Urothelium cell line (cell line): ENCODE results near the gene TRIM2.

ENCODE experiments used
- DNase-seq: peaks from one replicate; pipeline ENCODE4 v3.0.0; 2011; ENCODE audit warnings: low spot score, mixed read lengths
- FAIRE-seq: peaks from 2 replicates; lab custom pipeline; 2011; peaks lifted over from hg19 to GRCh38; lab: Jason Lieb, UNC

Gene TRIM2

DNA sequence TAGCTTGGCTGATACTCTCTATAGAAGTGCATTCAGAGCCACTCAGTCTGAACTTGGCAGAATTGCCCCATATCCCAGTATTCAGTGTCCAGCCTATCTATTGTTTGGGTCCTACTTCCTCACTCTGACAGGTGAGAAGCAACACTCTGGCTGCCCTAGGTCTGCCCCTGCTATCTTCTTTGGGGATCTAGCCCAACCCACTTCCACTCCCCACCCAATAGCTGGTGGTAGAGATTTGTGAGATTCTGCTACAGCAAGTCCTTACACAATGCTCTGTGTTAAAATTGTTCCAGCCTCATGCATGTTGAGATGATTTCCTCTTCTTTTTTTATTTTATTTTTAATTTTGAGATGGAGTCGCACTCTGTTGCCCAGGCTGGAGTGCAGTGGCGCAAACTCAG lies 67.6 kb downstream of the TRIM2 start:
- no peak for DNase-seq
- no peak for FAIRE-seq

DNA sequence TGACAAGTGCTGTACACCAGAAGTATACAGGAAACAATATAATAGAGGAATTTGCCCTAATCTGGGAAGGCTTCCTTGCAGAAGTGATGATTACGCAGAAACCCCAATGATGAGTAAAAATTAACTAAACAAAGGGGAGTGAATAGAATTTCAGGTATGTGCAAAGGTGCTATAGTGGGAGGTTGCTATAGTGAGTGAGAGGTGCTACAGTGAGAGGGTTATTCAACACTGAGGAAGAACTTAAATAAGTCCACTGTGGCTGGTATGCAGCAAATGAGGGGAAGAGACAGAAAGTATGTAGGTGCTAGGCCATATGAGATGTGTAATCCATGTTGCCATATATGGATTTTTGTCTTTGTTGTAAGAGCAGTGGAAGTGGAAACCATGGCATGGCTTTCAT lies 69.5 kb downstream of the TRIM2 start:
- FAIRE-seq: no peak
- no peak for DNase-seq

DNA sequence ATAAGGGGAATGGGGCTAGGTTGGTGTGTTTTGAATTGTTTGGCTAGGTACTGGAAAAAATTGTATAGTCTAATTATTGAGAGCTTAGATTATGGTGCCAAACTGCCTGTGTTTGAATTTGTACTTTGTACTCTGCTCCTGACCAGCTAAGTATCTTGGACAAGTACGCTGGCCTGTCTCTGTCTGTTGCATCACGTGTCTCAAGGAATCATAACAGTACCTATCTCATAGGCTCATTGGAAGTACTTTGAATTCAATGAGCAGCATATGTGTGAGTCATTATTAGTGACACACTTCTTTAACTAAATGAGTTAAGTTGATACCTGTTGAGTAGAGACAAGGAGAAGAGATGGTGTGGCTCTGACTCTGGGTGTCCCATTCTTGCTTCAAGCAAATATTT lies 70.7 kb downstream of the TRIM2 start:
- DNase-seq (no peak), FAIRE-seq (no peak)

DNA sequence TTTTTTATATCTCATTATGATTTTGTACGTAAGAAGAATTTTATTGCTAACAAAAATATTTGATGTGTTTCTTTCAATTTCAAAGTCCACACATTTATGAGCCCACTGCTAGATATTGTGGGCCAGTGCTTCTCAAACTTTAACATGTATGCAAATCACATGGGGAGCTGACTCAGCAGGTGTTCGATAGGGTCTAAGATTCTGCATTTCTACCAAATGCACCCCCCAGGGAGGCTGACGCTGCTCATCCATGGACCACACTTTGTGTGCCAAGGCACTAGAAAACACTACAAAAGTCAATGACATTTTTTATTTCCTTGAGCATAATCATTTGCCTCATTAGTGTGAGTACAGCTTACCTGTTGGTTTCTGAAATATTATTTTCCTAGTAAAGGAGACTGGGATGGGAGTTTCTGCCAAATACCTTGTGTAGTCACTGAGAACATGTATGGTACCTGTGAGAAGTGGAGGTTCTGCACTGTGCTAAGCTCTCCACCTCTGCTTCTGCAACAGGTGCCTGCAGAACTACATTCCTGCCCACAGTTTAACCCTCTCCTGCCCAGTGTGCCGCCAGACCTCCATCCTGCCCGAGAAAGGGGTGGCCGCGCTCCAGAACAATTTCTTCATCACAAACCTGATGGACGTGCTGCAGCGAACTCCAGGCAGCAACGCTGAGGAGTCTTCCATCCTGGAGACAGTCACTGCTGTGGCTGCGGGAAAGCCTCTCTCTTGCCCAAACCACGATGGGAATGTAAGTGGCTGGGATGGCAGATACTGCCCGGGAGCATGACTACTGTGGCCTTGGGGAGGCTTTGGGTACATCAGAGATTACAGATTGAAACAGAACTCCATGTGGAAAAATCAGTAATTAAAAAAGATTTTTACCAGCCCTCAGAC lies 71.4 kb downstream of the TRIM2 start:
- FAIRE-seq (no peak), DNase-seq (no peak)

DNA sequence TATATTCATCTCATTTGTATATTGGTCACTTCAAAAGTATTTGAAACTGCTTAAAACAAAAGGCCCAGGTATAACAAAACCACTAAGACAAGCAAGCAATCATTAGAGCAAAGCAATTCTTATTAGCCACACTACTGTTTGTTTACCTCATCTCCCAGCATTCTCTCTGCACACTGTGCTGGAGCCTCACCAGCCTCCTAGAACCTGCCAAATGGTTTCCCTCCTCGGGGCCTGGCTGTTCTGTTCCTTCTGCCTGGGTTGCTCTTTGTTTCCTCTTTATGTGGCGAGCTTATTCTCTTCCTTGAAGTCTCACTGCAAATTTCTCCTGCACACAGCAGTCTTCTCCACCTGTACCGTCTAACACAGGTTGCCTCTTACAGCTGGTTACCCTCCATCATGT lies 72.7 kb downstream of the TRIM2 start:
- FAIRE-seq: no peak
- no peak for DNase-seq

DNA sequence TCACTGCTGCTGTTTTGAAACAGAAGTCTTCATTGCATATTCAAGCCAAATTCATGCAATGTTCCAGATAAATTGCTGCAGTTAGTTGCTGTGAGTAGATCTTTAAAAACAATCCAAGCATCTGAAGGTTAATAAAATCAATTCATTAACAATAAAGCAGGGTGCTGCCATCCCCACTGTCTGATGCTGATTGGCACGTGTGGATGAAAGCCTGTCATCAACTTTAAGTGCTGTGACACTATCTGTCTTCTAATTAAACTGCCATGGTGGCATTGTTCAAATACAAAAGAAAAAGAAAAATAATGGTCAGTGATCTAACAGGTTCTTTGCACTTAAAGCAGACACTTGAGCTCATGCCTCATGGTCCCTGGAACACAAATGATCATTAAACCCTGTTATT lies 77.2 kb downstream of the TRIM2 start:
- FAIRE-seq (no peak), DNase-seq (no peak)

DNA sequence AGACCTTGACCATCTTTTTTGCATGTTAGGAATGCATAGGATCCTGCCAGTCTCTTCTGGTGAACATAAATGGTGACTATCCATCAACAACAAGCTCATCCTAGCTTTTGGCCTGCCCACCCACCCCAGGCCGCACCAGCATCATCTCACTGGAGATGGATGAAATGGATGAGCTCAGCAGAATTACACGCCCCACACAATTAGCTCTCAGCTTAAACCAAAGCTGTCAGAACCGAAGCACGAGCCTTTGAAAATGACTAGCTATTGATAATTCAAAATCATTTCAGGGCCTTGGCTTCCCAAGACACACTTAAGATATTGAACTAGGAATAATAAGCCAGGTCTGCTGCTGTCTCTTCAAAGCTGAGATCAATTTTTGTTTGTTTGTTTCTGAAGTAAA lies 77.8 kb downstream of the TRIM2 start:
- DNase-seq (no peak), FAIRE-seq (no peak)

DNA sequence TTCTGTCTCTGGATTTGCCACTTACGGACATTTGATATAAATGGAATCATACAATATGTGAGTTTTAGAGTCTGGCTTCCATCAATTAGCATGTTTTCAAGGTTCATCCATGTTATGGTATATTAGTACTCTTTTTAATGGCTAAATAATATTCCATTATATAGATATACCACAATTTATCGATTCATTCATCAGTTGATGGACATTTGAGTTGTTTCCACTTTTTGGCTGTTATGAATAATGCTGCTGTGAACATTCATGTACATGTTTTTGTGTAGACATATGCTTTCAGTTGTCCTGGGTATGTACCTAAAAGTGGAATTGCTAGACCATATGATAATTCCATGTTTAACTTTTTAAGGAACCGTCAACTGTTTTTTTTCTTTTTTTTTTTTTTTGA lies 79.0 kb downstream of the TRIM2 start:
- FAIRE-seq: no peak

DNA sequence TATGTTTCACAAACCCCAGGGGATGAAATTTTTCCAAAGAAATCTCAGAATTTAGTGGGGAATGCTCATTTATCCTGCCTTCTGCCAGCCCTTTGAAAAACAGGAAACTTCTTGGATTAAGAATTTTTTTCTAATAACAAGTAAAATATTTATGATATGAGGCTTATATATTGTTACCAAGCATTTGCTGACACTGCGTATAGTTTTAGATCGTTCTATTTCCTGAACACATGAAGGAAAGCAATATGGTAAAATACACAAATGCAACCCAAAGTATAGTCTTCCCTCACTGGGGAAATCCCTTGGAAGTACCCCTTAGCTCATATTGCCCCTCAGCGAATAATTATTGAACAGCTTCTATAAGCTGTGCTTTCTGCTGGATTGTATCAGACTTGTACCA lies 85.9 kb downstream of the TRIM2 start:
- DNase-seq (no peak), FAIRE-seq (no peak)

More for the DNA sequence above, 79.0 kb downstream of the TRIM2 start:
- no peak for DNase-seq

DNA sequence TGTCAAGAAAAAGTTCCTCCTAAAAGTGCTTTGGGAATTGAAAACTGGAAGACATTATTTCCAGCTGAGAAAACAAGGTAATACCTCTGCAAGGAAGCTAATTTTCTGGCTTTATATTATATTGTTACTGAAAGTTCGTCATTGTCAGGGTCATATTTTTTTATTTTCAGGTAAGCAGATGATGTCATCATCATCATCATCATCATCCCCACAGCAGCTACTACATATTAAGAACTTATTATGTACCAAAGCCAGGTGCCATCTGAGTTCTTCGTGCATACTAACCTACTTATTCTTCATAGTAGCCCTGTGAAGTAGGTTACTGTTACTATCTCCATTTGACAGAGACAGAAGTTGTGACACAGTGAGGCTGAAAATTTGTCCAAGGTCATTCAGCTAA lies 87.3 kb downstream of the TRIM2 start:
- DNase-seq (no peak), FAIRE-seq (no peak)

DNA sequence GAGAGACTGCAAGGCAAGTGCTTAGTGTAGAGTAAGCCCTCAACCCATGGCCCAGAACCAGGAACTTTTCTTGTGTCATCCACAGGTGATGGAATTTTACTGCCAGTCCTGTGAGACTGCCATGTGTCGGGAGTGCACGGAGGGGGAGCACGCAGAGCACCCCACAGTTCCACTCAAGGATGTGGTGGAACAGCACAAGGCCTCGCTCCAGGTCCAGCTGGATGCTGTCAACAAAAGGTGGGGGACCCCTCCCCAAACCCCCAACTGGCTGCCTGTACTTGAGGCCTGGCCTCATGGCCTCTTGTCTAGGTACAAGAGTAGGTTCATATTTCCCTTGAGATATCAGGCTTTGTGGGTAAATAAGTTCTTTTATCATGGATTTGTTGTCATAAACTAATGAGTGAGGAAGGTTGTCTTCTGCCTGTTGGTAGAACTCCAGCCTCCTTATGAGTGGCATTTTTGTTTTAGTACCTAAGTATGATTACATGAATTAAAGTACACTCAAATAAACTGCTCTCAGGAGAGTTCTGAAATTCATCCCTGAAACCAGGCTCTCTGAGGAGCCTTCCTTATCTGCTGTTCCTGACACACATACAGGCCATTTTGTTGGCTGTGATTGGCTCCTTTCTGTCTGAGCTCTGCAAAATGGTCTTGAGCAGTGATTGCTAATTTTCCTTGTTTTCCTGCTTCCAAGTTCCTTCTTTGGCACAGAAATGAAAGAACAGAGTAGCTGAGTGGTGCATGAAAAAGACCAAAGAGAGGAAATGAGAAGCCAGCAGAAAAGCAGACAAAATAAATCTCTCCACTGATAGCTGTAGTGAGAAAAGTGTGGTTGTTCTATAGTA lies 88.9 kb downstream of the TRIM2 start:
- FAIRE-seq (no peak), DNase-seq (no peak)

DNA sequence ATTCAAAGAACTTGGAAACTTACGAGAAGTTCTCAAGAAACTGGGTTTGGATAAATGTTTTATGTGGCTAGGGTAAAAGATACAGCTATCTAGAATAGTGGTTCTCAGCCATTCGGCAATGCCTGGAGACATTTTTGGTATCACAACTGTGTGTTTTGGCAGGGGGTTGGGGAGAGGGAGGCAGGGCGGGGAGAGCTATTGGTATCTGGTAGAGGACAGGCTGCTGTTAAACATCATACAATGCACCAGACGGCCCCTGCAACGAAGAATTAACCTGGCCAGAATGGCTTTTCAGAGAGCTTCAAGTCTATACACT lies 89.5 kb downstream of the TRIM2 start:
- FAIRE-seq: no peak
- DNase-seq: no peak

DNA sequence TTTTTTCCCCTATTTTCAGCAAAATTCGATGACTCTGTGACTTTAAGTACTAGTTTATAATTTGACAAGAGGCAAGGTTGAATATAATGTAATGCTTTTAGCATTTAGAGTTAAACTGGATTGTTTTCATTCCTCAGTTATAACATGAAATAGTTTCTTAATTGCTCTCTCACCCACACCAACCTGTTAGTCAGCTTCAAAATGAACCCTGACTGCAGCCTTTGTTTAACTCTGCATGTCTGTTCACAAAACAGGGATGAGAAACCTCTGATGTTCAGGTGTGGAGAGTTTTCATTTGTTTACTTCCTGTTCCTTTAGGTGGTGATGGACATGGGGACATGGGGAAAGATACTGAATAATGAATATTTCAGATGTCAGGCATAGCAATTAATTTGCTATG lies 90.4 kb downstream of the TRIM2 start:
- no peak for DNase-seq
- no peak for FAIRE-seq

DNA sequence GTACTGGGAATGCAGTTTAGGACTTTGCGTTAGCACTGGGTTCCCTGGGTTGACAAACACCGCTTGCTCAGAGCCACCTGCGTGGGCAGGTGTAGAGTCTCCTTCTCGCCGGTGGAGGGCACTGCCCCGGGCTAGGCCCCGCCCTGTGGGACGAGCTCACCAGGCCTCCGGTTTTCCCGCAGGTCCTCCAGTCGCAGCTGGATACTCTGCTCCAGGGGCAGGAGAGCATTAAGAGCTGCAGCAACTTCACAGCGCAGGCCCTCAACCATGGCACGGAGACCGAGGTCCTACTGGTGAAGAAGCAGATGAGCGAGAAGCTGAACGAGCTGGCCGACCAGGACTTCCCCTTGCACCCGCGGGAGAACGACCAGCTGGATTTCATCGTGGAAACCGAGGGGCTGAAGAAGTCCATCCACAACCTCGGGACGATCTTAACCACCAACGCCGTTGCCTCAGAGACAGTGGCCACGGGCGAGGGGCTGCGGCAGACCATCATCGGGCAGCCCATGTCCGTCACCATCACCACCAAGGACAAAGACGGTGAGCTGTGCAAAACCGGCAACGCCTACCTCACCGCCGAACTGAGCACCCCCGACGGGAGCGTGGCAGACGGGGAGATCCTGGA lies 91.0 kb downstream of the TRIM2 start:
- no peak for FAIRE-seq
- no peak for DNase-seq

DNA sequence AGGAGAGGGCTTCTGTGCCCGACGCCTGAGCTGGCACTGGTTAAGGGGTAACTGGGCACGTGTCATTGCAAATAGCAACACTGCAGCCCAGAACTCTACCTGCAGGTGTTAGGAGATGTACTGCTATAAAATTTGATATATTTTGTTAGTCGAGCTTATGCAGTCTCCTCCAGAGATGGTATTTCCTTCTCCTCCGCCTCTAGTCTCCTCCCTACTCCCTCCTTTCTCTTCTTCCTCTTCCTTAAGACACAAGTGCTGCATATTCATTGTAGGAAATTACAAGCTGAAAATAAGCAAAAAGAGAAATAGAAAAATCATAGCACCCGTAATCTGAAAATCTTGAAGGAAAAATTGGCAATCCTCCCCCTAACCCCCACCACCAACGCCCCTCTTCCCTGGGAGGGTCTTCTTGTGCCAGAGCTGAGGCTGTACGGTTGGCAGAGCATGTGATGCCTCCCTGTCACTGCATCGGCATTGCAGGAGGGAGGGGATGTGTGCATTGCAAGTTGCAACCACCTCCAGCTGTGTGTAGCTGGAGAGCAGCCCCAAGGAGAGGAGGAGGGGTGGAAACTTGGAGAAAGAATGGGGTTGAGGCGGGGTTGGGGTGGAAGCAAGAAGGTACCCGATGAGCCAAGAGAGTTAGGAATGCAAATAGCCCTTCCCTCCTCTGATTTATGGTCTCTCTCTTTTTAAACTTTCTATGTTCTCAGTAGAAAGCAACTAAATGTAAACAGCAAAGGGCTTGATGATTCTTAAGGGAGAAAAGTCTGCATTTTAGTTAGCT lies 92.0 kb downstream of the TRIM2 start:
- DNase-seq (no peak), FAIRE-seq (no peak)

DNA sequence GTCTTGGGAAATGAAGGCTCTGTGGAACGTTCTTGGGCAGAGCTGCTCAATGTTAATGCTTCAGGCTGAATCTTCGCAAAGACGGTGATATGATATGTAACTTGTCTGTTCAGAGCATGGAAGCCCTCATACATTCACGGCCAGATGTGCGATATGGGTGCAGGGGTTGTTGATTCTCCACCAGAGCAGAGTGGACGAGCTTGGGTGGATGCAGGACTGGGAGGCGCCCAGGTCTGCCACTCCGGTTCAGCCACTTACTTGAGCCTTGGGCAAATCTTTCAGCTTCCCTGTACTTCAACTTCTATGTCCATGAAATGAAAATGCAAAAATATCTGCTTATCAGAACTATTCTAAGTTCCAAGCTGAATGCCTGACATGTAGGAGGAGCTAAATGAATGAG lies 92.9 kb downstream of the TRIM2 start:
- FAIRE-seq (no peak), DNase-seq (no peak)

DNA sequence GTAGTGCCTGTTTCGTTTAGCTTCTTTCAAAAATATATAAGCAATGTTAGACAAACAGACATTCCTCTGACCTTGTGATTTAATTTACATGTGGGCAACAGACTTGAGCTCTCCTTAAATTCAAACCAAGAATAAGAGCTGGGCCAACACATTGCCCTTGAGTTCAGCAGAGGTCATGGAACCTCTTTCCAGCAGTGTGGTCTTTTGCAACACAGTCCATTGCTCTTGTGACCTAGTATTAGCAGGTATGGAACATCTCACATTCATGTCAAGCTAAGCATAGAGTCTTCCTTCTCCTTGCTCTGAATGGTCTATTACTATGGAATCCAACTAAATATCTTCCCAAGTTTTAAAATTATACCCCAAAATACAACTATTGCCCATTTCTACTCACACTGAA lies 106.5 kb downstream of the TRIM2 start:
- DNase-seq (no peak), FAIRE-seq (no peak)

DNA sequence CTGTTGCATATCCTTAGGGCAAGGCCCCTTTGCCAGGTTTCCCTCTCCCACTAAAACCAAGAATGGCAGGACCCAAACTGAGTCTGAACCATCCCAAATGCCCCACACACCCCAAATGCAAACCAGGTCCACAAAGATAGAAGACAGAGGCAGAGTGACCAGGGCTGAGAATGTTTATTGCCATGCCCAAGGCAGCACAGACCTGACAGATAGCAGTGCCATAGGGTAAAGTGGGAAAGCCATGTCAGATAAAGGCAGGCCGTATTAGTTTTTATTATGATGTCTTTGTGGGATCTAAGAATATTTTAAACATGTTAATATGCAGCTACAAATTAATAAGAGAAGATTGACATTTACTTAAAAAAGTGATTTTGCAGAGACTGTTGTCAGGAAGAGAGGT lies 110.7 kb downstream of the TRIM2 start:
- FAIRE-seq (no peak), DNase-seq (no peak)

DNA sequence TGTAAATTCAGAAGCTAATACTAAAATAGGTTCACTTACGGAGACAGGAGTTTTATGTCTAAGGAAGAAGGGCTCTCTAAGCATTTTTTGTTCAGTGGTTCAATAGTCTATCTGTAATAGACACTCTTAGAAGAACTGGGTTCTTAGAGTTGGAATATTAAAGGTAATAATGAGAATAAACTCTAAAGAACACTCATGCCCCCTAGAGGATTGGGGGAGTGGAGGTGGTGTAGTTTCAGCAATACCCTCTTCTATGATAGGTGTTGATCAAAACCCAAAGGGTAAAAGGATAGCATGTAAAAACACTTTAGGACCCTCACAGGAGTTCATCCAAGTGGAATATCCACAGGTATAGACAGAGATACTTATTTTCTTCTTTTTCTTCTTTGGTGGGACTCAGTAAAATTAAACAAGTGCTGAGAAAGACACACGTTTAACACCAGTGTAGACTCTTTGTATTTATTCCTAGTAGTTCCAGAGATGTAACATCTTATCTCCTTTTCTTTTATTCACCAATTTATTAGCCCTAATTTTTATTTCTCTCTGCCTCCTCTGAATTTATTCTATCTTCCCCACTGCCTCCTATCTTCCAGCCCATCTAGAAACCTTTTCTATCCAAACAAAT lies 114.6 kb downstream of the TRIM2 start:
- FAIRE-seq (no peak), DNase-seq (peak; percentile 41)

DNA sequence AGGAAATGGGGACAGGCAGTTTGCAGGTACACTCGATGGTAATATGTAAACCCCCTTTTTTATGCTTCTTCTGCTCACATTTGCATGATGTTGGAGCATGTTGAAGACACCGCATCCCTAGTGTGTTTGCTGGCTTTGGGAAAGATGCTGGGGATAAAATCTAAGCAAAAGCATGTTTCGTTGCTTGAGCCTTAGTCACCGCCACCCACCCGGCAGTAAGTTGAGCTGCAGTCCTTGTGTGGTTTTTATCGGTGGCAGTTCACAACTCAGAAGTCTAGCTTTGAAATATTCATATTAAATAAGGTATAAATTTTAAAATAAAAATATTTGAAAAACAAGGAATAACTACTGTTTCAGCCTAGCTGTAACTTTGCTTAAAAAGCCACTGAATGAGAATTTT lies 118.5 kb downstream of the TRIM2 start:
- DNase-seq (no peak), FAIRE-seq (no peak)

DNA sequence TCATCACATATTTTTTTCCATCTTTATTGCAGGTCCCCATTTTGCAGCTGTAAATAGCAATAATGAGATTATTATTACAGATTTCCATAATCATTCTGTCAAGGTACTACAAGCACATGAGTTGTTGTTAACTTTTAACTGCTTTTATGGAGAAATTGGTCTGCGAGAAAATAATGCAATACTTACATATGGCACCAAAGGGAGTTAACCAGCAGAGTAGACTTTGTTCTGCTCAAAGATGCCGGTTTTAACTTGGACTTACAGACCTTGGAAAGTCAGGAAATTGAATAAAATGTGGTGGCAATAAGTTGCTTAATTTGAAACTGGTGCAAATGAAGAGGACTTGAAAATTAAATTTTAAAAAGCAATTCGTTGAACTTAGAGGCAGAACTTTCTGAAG lies 119.8 kb downstream of the TRIM2 start:
- FAIRE-seq (no peak), DNase-seq (no peak)
